ENCODE results near the gene PIK3IP1. TPM values are rescaled to one million over a fixed set of nuclear protein-coding genes. Genes with fewer than 3 reads are reported as not detected.

Gene PIK3IP1
- total and polyA plus RNA-seq, 4 donors, result 11.5 to 47.1 (median 29.7) TPM

DNA sequence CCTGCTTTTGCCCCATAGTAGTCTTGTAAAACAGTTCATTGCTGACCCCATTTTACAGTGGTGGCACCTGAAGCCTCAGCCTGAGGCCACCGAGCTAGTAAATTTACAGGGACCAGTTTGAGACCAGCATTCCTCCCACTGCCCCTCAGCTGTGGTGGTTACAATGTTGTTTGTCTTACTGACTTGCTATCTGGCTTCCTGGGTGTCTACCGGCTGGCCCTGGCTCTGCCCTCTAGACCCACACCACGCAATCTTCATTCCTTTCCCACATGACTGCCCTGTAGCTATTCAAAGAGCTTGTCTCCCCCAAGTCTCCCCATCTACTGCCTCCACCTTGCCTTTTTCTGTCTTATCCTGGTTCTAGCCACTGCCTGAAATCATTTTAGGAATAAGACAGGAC, 20.8 kb downstream of the PIK3IP1 start:
- H3K9me3 ChIP-seq (ENCODE audit: control insufficient read depth in 4 of 4, insufficient read depth in 3 of 4, low read length in 3 of 4), result no peaks in the 10 kb centered on the region
- 74 to 78% methylated on average over 3 of the region's 3 CpGs for WGBS, 2 donors
- no peaks in the 10 kb centered on the region for H3K27me3 ChIP-seq (ENCODE audit: control insufficient read depth in 3 of 3, insufficient read depth in 3 of 3, low read length in 2 of 3)
- peaks cover 0 to 2% (median 0%) of the 10 kb centered on the region in 5 donors for H3K4me1 ChIP-seq (ENCODE audit: control insufficient read depth in 5 of 5, insufficient read depth in 5 of 5, low read length in 5 of 5)
- DNase-seq, result no peak
- peak overlapping the region in 1 of 2 donors; percentile 52 for H3K27ac ChIP-seq (ENCODE audit: low read depth in 1 of 2, low read length in 1 of 2)
- TF ChIP-seq, protein P1, sequence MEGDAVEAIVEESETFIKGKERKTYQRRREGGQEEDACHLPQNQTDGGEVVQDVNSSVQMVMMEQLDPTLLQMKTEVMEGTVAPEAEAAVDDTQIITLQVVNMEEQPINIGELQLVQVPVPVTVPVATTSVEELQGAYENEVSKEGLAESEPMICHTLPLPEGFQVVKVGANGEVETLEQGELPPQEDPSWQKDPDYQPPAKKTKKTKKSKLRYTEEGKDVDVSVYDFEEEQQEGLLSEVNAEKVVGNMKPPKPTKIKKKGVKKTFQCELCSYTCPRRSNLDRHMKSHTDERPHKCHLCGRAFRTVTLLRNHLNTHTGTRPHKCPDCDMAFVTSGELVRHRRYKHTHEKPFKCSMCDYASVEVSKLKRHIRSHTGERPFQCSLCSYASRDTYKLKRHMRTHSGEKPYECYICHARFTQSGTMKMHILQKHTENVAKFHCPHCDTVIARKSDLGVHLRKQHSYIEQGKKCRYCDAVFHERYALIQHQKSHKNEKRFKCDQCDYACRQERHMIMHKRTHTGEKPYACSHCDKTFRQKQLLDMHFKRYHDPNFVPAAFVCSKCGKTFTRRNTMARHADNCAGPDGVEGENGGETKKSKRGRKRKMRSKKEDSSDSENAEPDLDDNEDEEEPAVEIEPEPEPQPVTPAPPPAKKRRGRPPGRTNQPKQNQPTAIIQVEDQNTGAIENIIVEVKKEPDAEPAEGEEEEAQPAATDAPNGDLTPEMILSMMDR (IDR thresholded peaks at IDR 0.05; ENCODE audit: control extremely low read depth, extremely low read depth), result no peak
- H3K9ac ChIP-seq (ENCODE audit: insufficient read depth in 1 of 2, low read length in 2 of 2), result no peak overlapping the region
- H3K4me3 ChIP-seq, result no peak overlapping the region
- ATAC-seq (ENCODE audit: insufficient read depth, low FRiP score), result no peak
- peaks cover 10 to 43% (median 34%) of the 10 kb centered on the region in 4 donors for H3K36me3 ChIP-seq (ENCODE audit: control insufficient read depth in 4 of 4, insufficient read depth in 4 of 4, low read length in 4 of 4)

DNA sequence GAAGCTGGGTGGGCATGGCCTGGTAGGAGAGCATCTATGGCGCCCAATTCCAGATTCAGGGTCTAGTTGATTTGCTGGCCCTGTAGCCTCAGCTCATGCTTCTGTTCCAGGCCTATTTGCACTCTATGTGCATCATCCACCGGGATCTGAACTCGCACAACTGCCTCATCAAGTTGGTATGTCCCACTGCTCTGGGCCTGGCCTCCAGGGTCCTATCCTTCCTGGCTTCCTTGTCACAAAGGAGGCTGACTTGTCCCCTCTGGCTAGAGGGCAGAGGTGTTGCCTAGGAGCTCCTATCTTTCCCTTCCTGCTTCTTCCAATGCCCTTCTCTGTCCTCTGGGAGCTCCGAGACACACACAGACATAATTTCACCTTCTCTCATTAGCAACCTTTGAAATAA, 21.3 kb downstream of the PIK3IP1 start:
- H3K36me3 ChIP-seq (ENCODE audit: control insufficient read depth in 4 of 4, insufficient read depth in 4 of 4, low read length in 4 of 4), result peaks cover 11 to 47% (median 37%) of the 10 kb centered on the region in 4 donors
- ATAC-seq (ENCODE audit: insufficient read depth, low FRiP score), result no peak
- no peak overlapping the region for H3K4me3 ChIP-seq
- peak overlapping the region in 1 of 2 donors; percentile 29 for H3K27ac ChIP-seq (ENCODE audit: low read depth in 1 of 2, low read length in 1 of 2)
- TF ChIP-seq, protein P1 (IDR thresholded peaks at IDR 0.05; ENCODE audit: control extremely low read depth, extremely low read depth), result no peak
- peaks cover 0 to 2% (median 0%) of the 10 kb centered on the region in 5 donors for H3K4me1 ChIP-seq (ENCODE audit: control insufficient read depth in 5 of 5, insufficient read depth in 5 of 5, low read length in 5 of 5)
- no peaks in the 10 kb centered on the region for H3K27me3 ChIP-seq (ENCODE audit: control insufficient read depth in 3 of 3, insufficient read depth in 3 of 3, low read length in 2 of 3)
- no peaks in the 10 kb centered on the region for H3K9me3 ChIP-seq (ENCODE audit: control insufficient read depth in 4 of 4, insufficient read depth in 3 of 4, low read length in 3 of 4)
- WGBS, 2 donors, result 96 to 99% methylated on average over 4 of the region's 4 CpGs
- no peak for DNase-seq
- no peak overlapping the region for H3K9ac ChIP-seq (ENCODE audit: insufficient read depth in 1 of 2, low read length in 2 of 2)

DNA sequence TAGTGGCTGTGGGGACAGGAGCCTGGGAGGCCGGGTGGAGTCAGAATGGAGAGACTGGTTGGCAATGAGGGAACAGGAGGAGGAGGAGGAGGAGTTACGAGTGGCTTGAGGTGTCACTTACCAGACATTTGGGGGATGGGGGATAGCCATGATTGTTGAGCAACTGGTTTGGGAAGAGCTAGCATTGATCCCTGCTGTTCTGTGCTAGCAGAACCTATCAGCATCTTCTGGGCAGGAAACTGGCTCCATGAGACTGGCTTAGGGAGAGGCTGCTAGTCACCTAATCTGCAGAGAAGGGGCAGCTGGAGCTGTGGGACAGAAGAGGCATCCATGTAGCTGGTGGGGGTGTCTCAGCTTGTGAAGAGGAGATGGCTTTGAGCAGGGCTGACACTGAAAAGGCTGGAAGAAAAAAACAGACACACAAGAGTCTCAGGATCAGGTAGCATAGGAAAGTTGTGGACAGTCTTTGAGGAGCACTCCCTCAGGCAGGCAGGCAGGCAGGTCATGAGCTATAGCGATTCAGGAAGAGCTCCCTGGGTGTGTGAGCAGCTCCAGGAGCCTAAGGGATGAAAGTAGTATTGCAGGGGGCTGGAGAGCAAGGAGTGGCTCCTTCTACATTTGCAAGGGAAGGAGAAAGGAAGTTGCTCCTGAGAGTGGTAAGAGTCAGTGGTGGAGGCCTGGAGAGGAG, 22.3 kb downstream of the PIK3IP1 start:
- ATAC-seq (ENCODE audit: insufficient read depth, low FRiP score) (no peak), DNase-seq (no peak)
- 51 to 66% methylated on average over 2 to 3 of the region's 3 CpGs for WGBS, 2 donors
- H3K27ac ChIP-seq (ENCODE audit: low read depth in 1 of 2, low read length in 1 of 2), result peak overlapping the region in 1 of 2 donors; percentile 9
- no peaks in the 10 kb centered on the region for H3K27me3 ChIP-seq (ENCODE audit: control insufficient read depth in 3 of 3, insufficient read depth in 3 of 3, low read length in 2 of 3)
- H3K9me3 ChIP-seq (ENCODE audit: control insufficient read depth in 4 of 4, insufficient read depth in 3 of 4, low read length in 3 of 4), result no peaks in the 10 kb centered on the region
- no peak overlapping the region for H3K4me3 ChIP-seq
- no peak overlapping the region for H3K9ac ChIP-seq (ENCODE audit: insufficient read depth in 1 of 2, low read length in 2 of 2)
- peaks cover 0 to 2% (median 0%) of the 10 kb centered on the region in 5 donors for H3K4me1 ChIP-seq (ENCODE audit: control insufficient read depth in 5 of 5, insufficient read depth in 5 of 5, low read length in 5 of 5)
- peaks cover 11 to 49% (median 36%) of the 10 kb centered on the region in 4 donors for H3K36me3 ChIP-seq (ENCODE audit: control insufficient read depth in 4 of 4, insufficient read depth in 4 of 4, low read length in 4 of 4)
- TF ChIP-seq, protein P1 (IDR thresholded peaks at IDR 0.05; ENCODE audit: control extremely low read depth, extremely low read depth), result no peak
